Esophagus muscularis mucosa (tissue), 3 donors: ENCODE measurements around the gene NR3C2.

Experiments
- POLR2A ChIP-seq: fragments of 450-650 bp; IDR thresholded peaks from one replicate; pipeline ENCODE4 v1.6.1; 2017; ENCODE audit warnings: antibody characterized with exemption, moderate library complexity, mild to moderate bottlenecking, low read depth
- TF ChIP-seq, protein P1 (sequence below), 3 experiments: fragments of 200-600 bp in 2 of 3; fragments of 450-650 bp in 1 of 3; sonication (generic) in 2 of 3; IDR thresholded peaks; one replicate each; pipeline ENCODE4 v1.5.1; 2017 to 2019; ENCODE audit warnings: antibody characterized with exemption in 3 of 3, mild to moderate bottlenecking in 2 of 3, moderate library complexity in 1 of 3

DNA sequence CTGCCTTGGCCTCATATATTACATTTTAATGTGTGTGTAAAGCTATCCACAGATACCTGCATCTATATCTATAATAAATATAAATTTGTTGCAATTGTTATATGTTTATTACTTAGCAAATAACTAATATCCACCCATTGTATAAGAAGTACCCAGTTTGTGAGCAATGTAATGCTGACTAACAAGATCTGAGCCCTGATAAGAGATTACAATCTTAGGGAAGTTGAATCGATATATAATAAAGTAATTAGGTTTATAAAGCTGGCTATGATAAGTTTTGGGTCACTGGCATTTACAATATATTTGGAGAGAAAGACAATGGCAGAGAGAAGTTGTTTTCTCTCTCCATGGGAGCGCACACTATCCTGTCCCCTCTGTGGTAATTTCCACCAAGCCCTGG, 280.6 kb downstream of the NR3C2 start:
- no peak for TF ChIP-seq POLR2A
- TF ChIP-seq, protein P1, sequence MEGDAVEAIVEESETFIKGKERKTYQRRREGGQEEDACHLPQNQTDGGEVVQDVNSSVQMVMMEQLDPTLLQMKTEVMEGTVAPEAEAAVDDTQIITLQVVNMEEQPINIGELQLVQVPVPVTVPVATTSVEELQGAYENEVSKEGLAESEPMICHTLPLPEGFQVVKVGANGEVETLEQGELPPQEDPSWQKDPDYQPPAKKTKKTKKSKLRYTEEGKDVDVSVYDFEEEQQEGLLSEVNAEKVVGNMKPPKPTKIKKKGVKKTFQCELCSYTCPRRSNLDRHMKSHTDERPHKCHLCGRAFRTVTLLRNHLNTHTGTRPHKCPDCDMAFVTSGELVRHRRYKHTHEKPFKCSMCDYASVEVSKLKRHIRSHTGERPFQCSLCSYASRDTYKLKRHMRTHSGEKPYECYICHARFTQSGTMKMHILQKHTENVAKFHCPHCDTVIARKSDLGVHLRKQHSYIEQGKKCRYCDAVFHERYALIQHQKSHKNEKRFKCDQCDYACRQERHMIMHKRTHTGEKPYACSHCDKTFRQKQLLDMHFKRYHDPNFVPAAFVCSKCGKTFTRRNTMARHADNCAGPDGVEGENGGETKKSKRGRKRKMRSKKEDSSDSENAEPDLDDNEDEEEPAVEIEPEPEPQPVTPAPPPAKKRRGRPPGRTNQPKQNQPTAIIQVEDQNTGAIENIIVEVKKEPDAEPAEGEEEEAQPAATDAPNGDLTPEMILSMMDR (IDR thresholded peaks at IDR 0.05), result no peak
